Measurements from ENCODE around the gene NLGN1. TPM values are rescaled to one million over a fixed set of nuclear protein-coding genes. Genes with fewer than 3 reads are reported as not detected.
A peak's percentile ranks its signal among the peaks of the same experiment; 100 is the strongest.

Gene NLGN1
- total RNA-seq, 1 experiment from 2014 or later: not detected

DNA sequence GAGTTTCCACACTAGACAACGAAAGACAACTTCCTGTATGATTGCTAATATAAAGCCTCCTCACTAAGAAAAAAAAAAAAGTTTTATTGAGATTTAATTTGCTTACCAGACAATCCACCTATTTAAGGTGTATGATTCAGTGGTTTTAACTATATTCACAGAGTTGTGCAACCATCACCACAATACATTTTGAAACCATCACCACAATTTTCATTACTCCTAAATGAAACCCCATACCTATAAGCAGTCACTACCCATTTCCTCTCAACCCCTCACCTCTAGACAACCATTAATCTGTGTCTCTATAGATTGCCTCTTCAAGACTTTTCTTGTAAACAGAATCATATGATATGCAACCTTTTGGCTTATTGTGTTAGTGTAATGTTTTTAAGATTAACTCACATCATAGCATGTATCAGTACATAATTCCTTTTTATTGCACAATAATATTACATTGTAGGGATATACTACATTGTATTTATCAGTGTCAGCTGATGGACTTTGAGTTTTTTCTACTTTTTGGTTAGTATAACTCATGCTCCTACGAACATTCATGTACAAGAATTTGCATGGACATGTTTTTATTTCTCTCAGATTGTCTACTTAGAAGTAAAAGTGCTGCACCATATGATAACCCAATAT is 339.7 kb downstream of the NLGN1 start:
- Mint-ChIP-seq H3K4me3 (ENCODE audit: unreplicated experiment) (no peak overlapping the region), H3K36me3 (ENCODE audit: insufficient read depth, unreplicated experiment) (peaks cover 4% of the 10 kb centered on the region), H3K27ac (ENCODE audit: low read depth, unreplicated experiment) (no peak overlapping the region), H3K9me3 (ENCODE audit: unreplicated experiment) (no peaks in the 10 kb centered on the region), H3K4me1 (ENCODE audit: insufficient read depth, unreplicated experiment) (peaks cover 6% of the 10 kb centered on the region), H3K27me3 (ENCODE audit: insufficient read depth, unreplicated experiment) (no peaks in the 10 kb centered on the region)
- DNase-seq (ENCODE audit: unreplicated experiment): peak; percentile 49
- no peak for TF ChIP-seq CTCF (IDR thresholded peaks at IDR 0.05; ENCODE audit: unreplicated experiment)
- CTCF ChIA-PET: no interaction called here
- POLR2A ChIA-PET: no interaction called here
- BruUV-seq (replicated peaks): no TSS peak
- intact Hi-C loops (cut with micrococcal nuclease): loop anchor here (10.0 kb wide), 1 partner anchor 138 kb away; no protein-coding TSS in a partner anchor

DNA sequence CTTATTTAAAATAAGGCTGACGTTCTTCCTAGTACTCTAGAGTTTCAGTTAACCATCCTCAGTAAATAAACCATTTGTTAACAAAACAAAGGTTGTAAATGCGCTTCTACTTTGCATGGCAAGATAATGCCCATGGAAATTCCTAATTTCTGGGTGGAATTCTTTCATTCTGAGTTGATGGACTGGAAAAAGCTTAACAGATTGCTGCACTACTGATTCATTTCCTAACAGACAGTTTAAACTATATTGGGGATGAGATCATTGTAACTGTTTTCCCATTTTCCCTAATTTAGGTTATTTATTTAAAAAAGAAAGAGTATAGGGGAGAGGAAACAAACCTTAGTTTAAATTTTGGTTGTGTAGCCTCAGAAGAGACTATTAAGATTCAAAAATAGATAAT is 342.2 kb downstream of the NLGN1 start:
- DNase-seq (ENCODE audit: unreplicated experiment): no peak
- peaks cover 4% of the 10 kb centered on the region for H3K36me3 Mint-ChIP-seq (ENCODE audit: insufficient read depth, unreplicated experiment)
- H3K4me1 Mint-ChIP-seq (ENCODE audit: insufficient read depth, unreplicated experiment): peaks cover 6% of the 10 kb centered on the region
- H3K4me3 Mint-ChIP-seq (ENCODE audit: unreplicated experiment): no peak overlapping the region
- no peaks in the 10 kb centered on the region for H3K9me3 Mint-ChIP-seq (ENCODE audit: unreplicated experiment)
- H3K27me3 Mint-ChIP-seq (ENCODE audit: insufficient read depth, unreplicated experiment): no peaks in the 10 kb centered on the region
- ChIA-PET CTCF (interaction anchor here (1.0 kb wide), 1 partner anchor 156 kb away, joined by 4 read pairs; no protein-coding TSS in a partner anchor), POLR2A (no interaction called here)
- intact Hi-C loops (cut with micrococcal nuclease): loop anchor here (10.0 kb wide), 1 partner anchor 135 kb away; no protein-coding TSS in a partner anchor
- TF ChIP-seq CTCF (IDR thresholded peaks at IDR 0.05; ENCODE audit: unreplicated experiment): no peak
- no TSS peak for BruUV-seq (replicated peaks)
- no peak overlapping the region for H3K27ac Mint-ChIP-seq (ENCODE audit: low read depth, unreplicated experiment)

GRCh38 chr3:173742491-173742890 is 344.9 kb downstream of the NLGN1 start:
- no peaks in the 10 kb centered on the region for H3K9me3 Mint-ChIP-seq (ENCODE audit: unreplicated experiment)
- ChIA-PET POLR2A (interaction anchor here (0.6 to 1.1 kb wide), 2 partner anchors 8 to 193 kb away, joined by 4 read pairs; no protein-coding TSS in a partner anchor), CTCF (interaction anchor here (2.1 kb wide), 1 partner anchor 9 kb away, joined by 10 read pairs; no protein-coding TSS in a partner anchor)
- H3K4me1 Mint-ChIP-seq (ENCODE audit: insufficient read depth, unreplicated experiment): peaks cover 10% of the 10 kb centered on the region
- no peaks in the 10 kb centered on the region for H3K27me3 Mint-ChIP-seq (ENCODE audit: insufficient read depth, unreplicated experiment)
- H3K4me3 Mint-ChIP-seq (ENCODE audit: unreplicated experiment): peak overlapping the region; percentile 41
- peak overlapping the region; percentile 27 for H3K27ac Mint-ChIP-seq (ENCODE audit: low read depth, unreplicated experiment)
- intact Hi-C loops (cut with micrococcal nuclease): no loop called here
- no peak for DNase-seq (ENCODE audit: unreplicated experiment)
- no peak for TF ChIP-seq CTCF (IDR thresholded peaks at IDR 0.05; ENCODE audit: unreplicated experiment)
- peaks cover 4% of the 10 kb centered on the region for H3K36me3 Mint-ChIP-seq (ENCODE audit: insufficient read depth, unreplicated experiment)
- BruUV-seq (replicated peaks): no TSS peak

DNA sequence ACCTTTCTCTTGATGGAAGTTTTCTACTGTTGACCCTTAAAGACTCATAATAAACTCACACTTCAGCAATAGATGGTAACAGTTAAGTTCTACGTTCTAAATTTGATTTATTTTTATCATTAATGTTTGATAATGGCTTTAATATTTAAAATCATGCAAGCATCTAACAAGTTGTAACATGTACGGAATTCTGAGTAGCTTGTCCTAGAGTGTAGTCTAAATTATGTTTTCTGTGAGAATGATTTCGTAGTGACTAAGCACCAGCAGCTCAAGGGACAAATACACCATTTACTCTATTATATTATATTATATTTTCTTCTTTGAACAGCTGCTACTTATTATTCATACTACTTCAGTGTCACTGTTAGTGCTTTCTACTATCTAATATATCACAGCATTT is 345.6 kb downstream of the NLGN1 start:
- intact Hi-C loops (cut with micrococcal nuclease): no loop called here
- no peak overlapping the region for H3K4me3 Mint-ChIP-seq (ENCODE audit: unreplicated experiment)
- H3K36me3 Mint-ChIP-seq (ENCODE audit: insufficient read depth, unreplicated experiment): peaks cover 4% of the 10 kb centered on the region
- POLR2A ChIA-PET: interaction anchor here (0.6 to 1.1 kb wide), 4 partner anchors 8 to 1202 kb away, joined by 3 to 4 read pairs (median 4); no protein-coding TSS in a partner anchor
- H3K9me3 Mint-ChIP-seq (ENCODE audit: unreplicated experiment): no peaks in the 10 kb centered on the region
- H3K27ac Mint-ChIP-seq (ENCODE audit: low read depth, unreplicated experiment): peak overlapping the region; percentile 27
- DNase-seq (ENCODE audit: unreplicated experiment): no peak
- TF ChIP-seq CTCF (IDR thresholded peaks at IDR 0.05; ENCODE audit: unreplicated experiment): no peak
- BruUV-seq (replicated peaks): no TSS peak
- H3K27me3 Mint-ChIP-seq (ENCODE audit: insufficient read depth, unreplicated experiment): no peaks in the 10 kb centered on the region
- H3K4me1 Mint-ChIP-seq (ENCODE audit: insufficient read depth, unreplicated experiment): peaks cover 10% of the 10 kb centered on the region
- CTCF ChIA-PET: interaction anchor here (2.1 kb wide), 1 partner anchor 10 kb away, joined by 10 read pairs; no protein-coding TSS in a partner anchor

Data from MCF 10A (cell line).